Glutamatergic neuron (in vitro differentiated cells): ENCODE data around the gene SIDT1. TPM values are rescaled to one million over a fixed set of nuclear protein-coding genes. Genes with fewer than 3 reads are reported as not detected.
"Not testable (repeated sequence)": the region's sequence is repeated elsewhere in the genome, so short reads cannot be mapped to it uniquely, and the experiment has no call there.

Source experiments
- DNase-seq: peaks from one replicate; pipeline ENCODE4 v3.0.0; 2022
- H3K27ac Mint-ChIP-seq: one replicate; pipeline ENCODE4 v1.8.0; 2020; ENCODE audit warnings: mild to moderate bottlenecking, mixed read lengths, inconsistent platforms; ENCODE audit not compliant: unreplicated experiment
- H3K27me3 Mint-ChIP-seq: one replicate; pipeline ENCODE4 v1.8.0; 2020; ENCODE audit warnings: mild to moderate bottlenecking, moderate library complexity, mixed read lengths, inconsistent platforms; ENCODE audit not compliant: unreplicated experiment
- H3K36me3 Mint-ChIP-seq: one replicate; pipeline ENCODE4 v1.8.0; 2020; ENCODE audit warnings: mild to moderate bottlenecking, mixed read lengths, inconsistent platforms; ENCODE audit not compliant: unreplicated experiment
- H3K4me1 Mint-ChIP-seq: one replicate; pipeline ENCODE4 v1.8.0; 2020; ENCODE audit warnings: mild to moderate bottlenecking, low read depth, mixed read lengths, inconsistent platforms; ENCODE audit not compliant: unreplicated experiment
- H3K4me3 Mint-ChIP-seq: one replicate; pipeline ENCODE4 v1.8.0; 2020; ENCODE audit warnings: mild to moderate bottlenecking, mixed read lengths, inconsistent platforms; ENCODE audit not compliant: unreplicated experiment
- H3K9me3 Mint-ChIP-seq: one replicate; pipeline ENCODE4 v1.8.0; 2020; ENCODE audit warnings: mild to moderate bottlenecking, moderate library complexity, mixed read lengths, inconsistent platforms; ENCODE audit not compliant: unreplicated experiment
- CTCF ChIP-seq: fragments of 200-600 bp; sonication (generic); IDR thresholded peaks from one replicate; pipeline ENCODE4 v1.5.0; 2021; ENCODE audit not compliant: partially characterized antibody, unreplicated experiment
- total RNA-seq: library from RNA; stranded (reverse); fragmentation: NEBNext Ultra II Directional; extraction: Animal tissue kit (Norgen Biotek cat#: 25700); gene quantifications from one replicate; pipeline ENCODE4 v1.2.1, GENCODE V29; 2021; ENCODE audit not compliant: unreplicated experiment

Gene SIDT1
- total RNA-seq, 1 donor from 2014 or later: not detected

GRCh38 chr3:113630956-113631542 lies 98.7 kb downstream of the SIDT1 start:
- no peak for TF ChIP-seq CTCF
- Mint-ChIP-seq H3K9me3 (peaks cover 1% of the 10 kb centered on the region), H3K4me3 (no peak overlapping the region), H3K36me3 (no peaks in the 10 kb centered on the region), H3K27ac (no peak overlapping the region), H3K27me3 (peaks cover 2% of the 10 kb centered on the region), H3K4me1 (peaks cover 3% of the 10 kb centered on the region)
- DNase-seq: no peak

GRCh38 chr3:113631573-113631972 lies 99.2 kb downstream of the SIDT1 start:
- peaks cover 2% of the 10 kb centered on the region for H3K27me3 Mint-ChIP-seq
- no peaks in the 10 kb centered on the region for H3K4me1 Mint-ChIP-seq
- TF ChIP-seq CTCF: no peak
- DNase-seq: no peak
- peaks cover 1% of the 10 kb centered on the region for H3K9me3 Mint-ChIP-seq
- no peaks in the 10 kb centered on the region for H3K36me3 Mint-ChIP-seq
- no peak overlapping the region for H3K27ac Mint-ChIP-seq
- no peak overlapping the region for H3K4me3 Mint-ChIP-seq

- Mint-ChIP-seq H3K36me3 (no peaks in the 10 kb centered on the region), H3K27ac (no peak overlapping the region), H3K4me3 (no peak overlapping the region), H3K4me1 (no peaks in the 10 kb centered on the region), H3K27me3 (peaks cover 2% of the 10 kb centered on the region), H3K9me3 (no peaks in the 10 kb centered on the region)
- DNase-seq: no peak
- no peak for TF ChIP-seq CTCF
These were observed 102.6 kb downstream of the SIDT1 start for GRCh38 chr3:113634782-113635474.

- not testable (repeated sequence) for DNase-seq, H3K4me1 Mint-ChIP-seq, H3K27me3 Mint-ChIP-seq, H3K27ac Mint-ChIP-seq, H3K4me3 Mint-ChIP-seq, H3K36me3 Mint-ChIP-seq, H3K9me3 Mint-ChIP-seq
These were observed 103.7 kb downstream of the SIDT1 start for GRCh38 chr3:113636034-113636433.

- Mint-ChIP-seq H3K36me3 (no peaks in the 10 kb centered on the region), H3K27me3 (peaks cover 2% of the 10 kb centered on the region), H3K9me3 (no peaks in the 10 kb centered on the region), H3K4me1 (no peaks in the 10 kb centered on the region), H3K27ac (no peak overlapping the region), H3K4me3 (no peak overlapping the region)
- no peak for TF ChIP-seq CTCF
- no peak for DNase-seq
These were observed 105.4 kb downstream of the SIDT1 start for GRCh38 chr3:113637756-113638155.
